ENCODE measurements around the gene NFKB1.

The NFKB1 gene

GRCh38 chr4:102522031-102522440 is 20.9 kb downstream of the NFKB1 start:
- Histone ChIP-seq H3F3A (ENCODE audit: insufficient read depth) (no peaks in the 10 kb centered on the region), H3K9me2 (replicated peaks; ENCODE audit: insufficient read depth, low read length) (no peaks in the 10 kb centered on the region), H4K20me1 (ENCODE audit: low read depth, low read length) (no peaks in the 10 kb centered on the region), H3K9me3 (ENCODE audit: insufficient read depth, low read length) (no peaks in the 10 kb centered on the region), H2AFZ (ENCODE audit: low read depth, low read length, severe bottlenecking) (no peak overlapping the region), H3K36me3 (ENCODE audit: low read length) (no peaks in the 10 kb centered on the region), H3K27me3 (ENCODE audit: low read length) (no peaks in the 10 kb centered on the region), H3K27ac (ENCODE audit: low read depth, low read length) (no peak overlapping the region), H3K4me3 (ENCODE audit: insufficient read depth, low read length, poor library complexity, severe bottlenecking) (no peak overlapping the region), H3K79me2 (ENCODE audit: insufficient read depth, low read length) (peaks cover 61% of the 10 kb centered on the region), H3K4me2 (ENCODE audit: low read depth, low read length, poor library complexity, severe bottlenecking) (no peak overlapping the region), H3K9ac (ENCODE audit: low read length) (no peak overlapping the region)
- TF ChIP-seq CTCF (IDR thresholded peaks at IDR 0.05; ENCODE audit: insufficient read depth, low read length, poor library complexity, severe bottlenecking) = no peak
- no peak for TF ChIP-seq EZH2phosphoT487 (conservative IDR thresholded peaks at IDR 0.05; ENCODE audit: low read length)

- no peak for TF ChIP-seq CTCF (IDR thresholded peaks at IDR 0.05; ENCODE audit: insufficient read depth, low read length, poor library complexity, severe bottlenecking)
- TF ChIP-seq EZH2phosphoT487 (conservative IDR thresholded peaks at IDR 0.05; ENCODE audit: low read length) = no peak
- H3K27me3 ChIP-seq (ENCODE audit: low read length) = no peaks in the 10 kb centered on the region
- no peaks in the 10 kb centered on the region for H4K20me1 ChIP-seq (ENCODE audit: low read depth, low read length)
- no peaks in the 10 kb centered on the region for H3K36me3 ChIP-seq (ENCODE audit: low read length)
- no peak overlapping the region for H3K9ac ChIP-seq (ENCODE audit: low read length)
- no peak overlapping the region for H2AFZ ChIP-seq (ENCODE audit: low read depth, low read length, severe bottlenecking)
- H3K79me2 ChIP-seq (ENCODE audit: insufficient read depth, low read length) = peaks cover 40% of the 10 kb centered on the region
- H3K27ac ChIP-seq (ENCODE audit: low read depth, low read length) = no peak overlapping the region
- no peaks in the 10 kb centered on the region for H3F3A ChIP-seq (ENCODE audit: insufficient read depth)
- no peaks in the 10 kb centered on the region for H3K9me2 ChIP-seq (replicated peaks; ENCODE audit: insufficient read depth, low read length)
- no peak overlapping the region for H3K4me3 ChIP-seq (ENCODE audit: insufficient read depth, low read length, poor library complexity, severe bottlenecking)
- H3K9me3 ChIP-seq (ENCODE audit: insufficient read depth, low read length) = no peaks in the 10 kb centered on the region
- H3K4me2 ChIP-seq (ENCODE audit: low read depth, low read length, poor library complexity, severe bottlenecking) = no peak overlapping the region
These were observed 23.5 kb downstream of the NFKB1 start for GRCh38 chr4:102524691-102525090.

GRCh38 chr4:102525097-102525496 is 23.9 kb downstream of the NFKB1 start:
- H3K27me3 ChIP-seq (ENCODE audit: low read length) = no peaks in the 10 kb centered on the region
- no peak overlapping the region for H2AFZ ChIP-seq (ENCODE audit: low read depth, low read length, severe bottlenecking)
- H3K27ac ChIP-seq (ENCODE audit: low read depth, low read length) = no peak overlapping the region
- H3K4me3 ChIP-seq (ENCODE audit: insufficient read depth, low read length, poor library complexity, severe bottlenecking) = no peak overlapping the region
- no peak overlapping the region for H3K9ac ChIP-seq (ENCODE audit: low read length)
- no peak overlapping the region for H3K4me2 ChIP-seq (ENCODE audit: low read depth, low read length, poor library complexity, severe bottlenecking)
- peaks cover 35% of the 10 kb centered on the region for H3K79me2 ChIP-seq (ENCODE audit: insufficient read depth, low read length)
- no peaks in the 10 kb centered on the region for H3K9me3 ChIP-seq (ENCODE audit: insufficient read depth, low read length)
- H3K9me2 ChIP-seq (replicated peaks; ENCODE audit: insufficient read depth, low read length) = no peaks in the 10 kb centered on the region
- no peaks in the 10 kb centered on the region for H4K20me1 ChIP-seq (ENCODE audit: low read depth, low read length)
- H3F3A ChIP-seq (ENCODE audit: insufficient read depth) = no peaks in the 10 kb centered on the region
- no peaks in the 10 kb centered on the region for H3K36me3 ChIP-seq (ENCODE audit: low read length)
- no peak for TF ChIP-seq CTCF (IDR thresholded peaks at IDR 0.05; ENCODE audit: insufficient read depth, low read length, poor library complexity, severe bottlenecking)
- no peak for TF ChIP-seq EZH2phosphoT487 (conservative IDR thresholded peaks at IDR 0.05; ENCODE audit: low read length)

All from SU-DHL-6 (cell line).